GM23338 (cell line): Measurements from ENCODE around the gene LCN12. TPM values are rescaled to one million over a fixed set of nuclear protein-coding genes. Genes with fewer than 3 reads are reported as not detected.

ENCODE experiments used
- ATAC-seq: fragments of 200-7000 bp; cut with Tn5 transposase; 3 replicates; pipeline ENCODE4 v1.9.1; 2020
- DNase-seq: peaks from one replicate; pipeline ENCODE4 v3.0.0-alpha.2; 2015; ENCODE audit warnings: low spot score
- H2AFZ ChIP-seq: fragments of 200-600 bp; sonication (generic); 2 replicates; pipeline ENCODE4 v1.8.0; 2016; ENCODE audit warnings: antibody characterized with exemption, mild to moderate bottlenecking, moderate library complexity
- H3F3A ChIP-seq: fragments of 200-600 bp; sonication (generic); replicated peaks from 2 replicates; pipeline ENCODE4 v1.8.0; 2017; ENCODE audit warnings: antibody characterized with exemption, mixed run types, low read depth
- H3K27ac ChIP-seq: fragments of 200-600 bp; sonication (generic); 2 replicates; pipeline ENCODE4 v1.6.1; 2016; ENCODE audit warnings: low read depth
- H3K27me3 ChIP-seq: fragments of 200-600 bp; sonication (generic); 2 replicates; pipeline ENCODE4 v1.8.0; 2016; ENCODE audit warnings: mild to moderate bottlenecking, mixed run types, moderate library complexity; ENCODE audit not compliant: insufficient read depth
- H3K36me3 ChIP-seq: fragments of 200-600 bp; sonication (generic); 2 replicates; pipeline ENCODE4 v1.8.0; 2016; ENCODE audit warnings: mild to moderate bottlenecking; ENCODE audit not compliant: insufficient read depth
- H3K4me1 ChIP-seq: fragments of 200-600 bp; sonication (generic); 2 replicates; pipeline ENCODE4 v1.8.0; 2016; ENCODE audit warnings: mild to moderate bottlenecking, moderate library complexity; ENCODE audit not compliant: insufficient read depth
- H3K4me2 ChIP-seq: fragments of 200-600 bp; sonication (generic); 2 replicates; pipeline ENCODE4 v1.7.1; 2017; ENCODE audit warnings: mixed run types
- H3K4me3 ChIP-seq: fragments of 200-600 bp; sonication (generic); 2 replicates; pipeline ENCODE4 v1.6.1; 2016; ENCODE audit warnings: mixed run types
- H3K79me2 ChIP-seq: fragments of 200-600 bp; sonication (generic); replicated peaks from 2 replicates; pipeline ENCODE4 v1.8.0; 2017; ENCODE audit warnings: mild to moderate bottlenecking; ENCODE audit not compliant: insufficient read depth
- H3K9me2 ChIP-seq: fragments of 200-600 bp; sonication (generic); 2 replicates; pipeline ENCODE4 v1.8.0; 2017; ENCODE audit not compliant: insufficient read depth
- H4K20me1 ChIP-seq: fragments of 200-600 bp; sonication (generic); replicated peaks from 2 replicates; pipeline ENCODE4 v1.8.0; 2017; ENCODE audit warnings: mild to moderate bottlenecking; ENCODE audit not compliant: insufficient read depth
- H3K27ac Mint-ChIP-seq: 2 replicates; pipeline ENCODE4 v1.8.0; 2020; ENCODE audit warnings: inconsistent platforms, mild to moderate bottlenecking, moderate library complexity, mixed read lengths
- H3K27me3 Mint-ChIP-seq: 3 replicates; pipeline ENCODE4 v1.8.0; 2022; ENCODE audit warnings: low read depth, mild to moderate bottlenecking, moderate library complexity, mixed read lengths, inconsistent platforms; ENCODE audit not compliant: insufficient read depth, poor library complexity
- H3K36me3 Mint-ChIP-seq: 3 replicates; pipeline ENCODE4 v1.8.0; 2021; ENCODE audit warnings: low read depth, mild to moderate bottlenecking, inconsistent platforms, moderate library complexity, mixed read lengths
- H3K4me1 Mint-ChIP-seq: 3 replicates; pipeline ENCODE4 v1.8.0; 2020; ENCODE audit warnings: mild to moderate bottlenecking, inconsistent platforms, mixed read lengths
- H3K4me3 Mint-ChIP-seq: 3 replicates; pipeline ENCODE4 v1.8.0; 2021; ENCODE audit warnings: moderate library complexity, mild to moderate bottlenecking, inconsistent platforms, mixed read lengths
- H3K9me3 Mint-ChIP-seq: 3 replicates; pipeline ENCODE4 v1.8.0; 2020; ENCODE audit warnings: moderate library complexity, mild to moderate bottlenecking, inconsistent platforms, mixed read lengths
- EZH2 ChIP-seq: fragments of 200-600 bp; sonication (generic); IDR thresholded peaks from one replicate; pipeline ENCODE4 v1.8.0; 2017; ENCODE audit warnings: antibody characterized with exemption, mild to moderate bottlenecking, low read depth; ENCODE audit not compliant: unreplicated experiment
- EZH2phosphoT487 ChIP-seq: fragments of 200-600 bp; sonication (generic); IDR thresholded peaks from one replicate; pipeline ENCODE4 v1.8.1; 2018; ENCODE audit warnings: antibody characterized with exemption; ENCODE audit not compliant: unreplicated experiment
- JUNB ChIP-seq: IDR thresholded peaks from one replicate; pipeline ENCODE4 v1.6.1; 2016; ENCODE audit warnings: antibody characterized with exemption; ENCODE audit not compliant: unreplicated experiment
- NANOG ChIP-seq: IDR thresholded peaks from 2 replicates; pipeline ENCODE4 v1.6.1; 2016; ENCODE audit warnings: antibody characterized with exemption, borderline replicate concordance
- POLR2AphosphoS5 ChIP-seq: IDR thresholded peaks from 2 replicates; pipeline ENCODE4 v1.6.1; 2016; ENCODE audit warnings: antibody characterized with exemption, low read depth
- STAT1 ChIP-seq: IDR thresholded peaks from one replicate; pipeline ENCODE4 v1.6.1; 2016; ENCODE audit warnings: antibody characterized with exemption; ENCODE audit not compliant: unreplicated experiment
- ZNF331 ChIP-seq: fragments of 250-450 bp; sonication (Bioruptor Pico); IDR thresholded peaks from 2 replicates; pipeline ENCODE4 v1.5.0; 2020; ENCODE audit warnings: low read depth, mild to moderate bottlenecking, moderate library complexity
- polyA plus RNA-seq: library from polyadenylated mRNA; unstranded; fragments of >200 nt; fragmentation: Nextera tagmentation; extraction: Ambion mirVana; gene quantifications from 2 replicates; pipeline ENCODE4 v1.2.1, GENCODE V29; 2016
- total RNA-seq: library from RNA; depleted of rRNA; stranded (reverse); fragments of >200 nt; shearing (Covaris generic); gene quantifications from 2 replicates; pipeline ENCODE4 v1.2.3, GENCODE V29; 2014
- TF ChIP-seq, protein P1 (sequence below), 2 experiments: fragments of 200-600 bp in 1 of 2; sonication (generic) in 1 of 2; conservative IDR thresholded peaks; 2 replicates each; pipeline versions ENCODE4 v1.5.1 to v1.6.1; 2016 to 2017; ENCODE audit warnings: antibody characterized with exemption in 2 of 2, low read depth in 2 of 2, mild to moderate bottlenecking in 2 of 2, moderate library complexity in 1 of 2
- TF ChIP-seq, protein P2 (sequence below): IDR thresholded peaks from 2 replicates; pipeline ENCODE4 v1.6.1; 2016; ENCODE audit warnings: antibody characterized with exemption

The LCN12 gene
- total and polyA plus RNA-seq, 2 experiments from 2014 or later, result 0.39 to 0.69 TPM

DNA sequence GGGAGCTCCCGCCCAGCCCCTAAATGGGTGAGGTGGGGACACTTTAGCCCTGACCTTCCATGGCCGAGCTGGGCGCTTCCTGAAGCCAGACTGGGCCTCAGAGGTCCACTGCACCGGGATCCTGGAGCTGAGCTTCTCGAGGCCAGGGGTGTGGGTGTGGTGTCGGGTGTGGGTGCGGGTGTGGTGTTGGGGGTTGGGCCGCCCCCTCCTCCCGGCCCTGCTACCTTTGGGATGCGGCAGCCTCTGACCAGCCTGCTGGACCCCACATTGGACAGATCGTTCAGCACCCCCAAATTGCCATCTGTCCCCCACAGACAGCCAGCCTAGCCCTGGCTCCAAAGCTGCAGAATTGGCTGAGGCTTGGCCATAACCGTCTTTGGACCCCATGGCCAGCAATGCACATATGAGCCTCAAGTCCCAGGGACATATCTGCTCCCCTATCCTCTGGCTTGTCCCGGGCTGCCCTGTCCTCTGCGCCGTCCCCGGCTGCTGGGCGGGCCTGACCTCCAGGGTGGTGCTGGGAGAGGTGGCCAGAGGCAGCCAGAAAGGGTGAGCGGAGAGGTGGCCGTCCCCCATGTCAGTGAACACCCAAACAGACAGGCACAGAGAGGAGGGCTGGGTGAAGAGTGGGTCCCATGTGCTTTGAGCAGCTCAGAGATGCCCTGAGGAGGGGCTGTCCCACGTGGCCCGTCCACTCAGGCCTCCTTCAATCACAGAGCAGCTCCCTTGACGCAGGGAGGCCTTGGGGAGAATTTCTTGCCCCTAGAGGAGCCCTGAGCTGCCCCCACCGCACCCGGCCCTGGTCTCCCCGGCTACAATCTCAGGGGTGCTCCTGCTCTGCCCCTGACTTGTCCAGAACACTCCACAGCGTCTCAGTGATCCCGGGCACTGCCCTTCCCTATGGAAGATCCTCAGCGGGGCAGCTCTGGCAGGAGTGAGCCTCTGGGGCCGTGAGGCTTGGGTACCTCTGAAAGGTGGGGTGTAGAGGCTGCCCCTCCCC lies 21.8 kb downstream of the LCN12 start:
- Mint-ChIP-seq H3K9me3 (no peaks in the 10 kb centered on the region), H3K27me3 (peaks cover 7% of the 10 kb centered on the region), H3K36me3 (no peaks in the 10 kb centered on the region), H3K27ac (no peak overlapping the region), H3K4me1 (peaks cover 2% of the 10 kb centered on the region; the same call in 1 of the 3 replicates), H3K4me3 (no peak overlapping the region)
- DNase-seq (no peak), ATAC-seq (no peak)
- H3K4me3 ChIP-seq, result no peak overlapping the region
- H4K20me1 ChIP-seq, result no peaks in the 10 kb centered on the region
- no peaks in the 10 kb centered on the region for H3K9me2 ChIP-seq
- no peak overlapping the region for H3K4me2 ChIP-seq
- H3K36me3 ChIP-seq, result no peaks in the 10 kb centered on the region
- H3K4me1 ChIP-seq, result no peaks in the 10 kb centered on the region
- no peaks in the 10 kb centered on the region for H3F3A ChIP-seq
- no peaks in the 10 kb centered on the region for H3K27me3 ChIP-seq
- TF ChIP-seq, protein P1, sequence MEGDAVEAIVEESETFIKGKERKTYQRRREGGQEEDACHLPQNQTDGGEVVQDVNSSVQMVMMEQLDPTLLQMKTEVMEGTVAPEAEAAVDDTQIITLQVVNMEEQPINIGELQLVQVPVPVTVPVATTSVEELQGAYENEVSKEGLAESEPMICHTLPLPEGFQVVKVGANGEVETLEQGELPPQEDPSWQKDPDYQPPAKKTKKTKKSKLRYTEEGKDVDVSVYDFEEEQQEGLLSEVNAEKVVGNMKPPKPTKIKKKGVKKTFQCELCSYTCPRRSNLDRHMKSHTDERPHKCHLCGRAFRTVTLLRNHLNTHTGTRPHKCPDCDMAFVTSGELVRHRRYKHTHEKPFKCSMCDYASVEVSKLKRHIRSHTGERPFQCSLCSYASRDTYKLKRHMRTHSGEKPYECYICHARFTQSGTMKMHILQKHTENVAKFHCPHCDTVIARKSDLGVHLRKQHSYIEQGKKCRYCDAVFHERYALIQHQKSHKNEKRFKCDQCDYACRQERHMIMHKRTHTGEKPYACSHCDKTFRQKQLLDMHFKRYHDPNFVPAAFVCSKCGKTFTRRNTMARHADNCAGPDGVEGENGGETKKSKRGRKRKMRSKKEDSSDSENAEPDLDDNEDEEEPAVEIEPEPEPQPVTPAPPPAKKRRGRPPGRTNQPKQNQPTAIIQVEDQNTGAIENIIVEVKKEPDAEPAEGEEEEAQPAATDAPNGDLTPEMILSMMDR (conservative IDR thresholded peaks at IDR 0.05; ENCODE audit: low read depth in 2 of 2), result no peak
- no peak for TF ChIP-seq EZH2
- TF ChIP-seq ZNF331 (CRISPR knock-in tag), result no peak
- TF ChIP-seq, protein P2, sequence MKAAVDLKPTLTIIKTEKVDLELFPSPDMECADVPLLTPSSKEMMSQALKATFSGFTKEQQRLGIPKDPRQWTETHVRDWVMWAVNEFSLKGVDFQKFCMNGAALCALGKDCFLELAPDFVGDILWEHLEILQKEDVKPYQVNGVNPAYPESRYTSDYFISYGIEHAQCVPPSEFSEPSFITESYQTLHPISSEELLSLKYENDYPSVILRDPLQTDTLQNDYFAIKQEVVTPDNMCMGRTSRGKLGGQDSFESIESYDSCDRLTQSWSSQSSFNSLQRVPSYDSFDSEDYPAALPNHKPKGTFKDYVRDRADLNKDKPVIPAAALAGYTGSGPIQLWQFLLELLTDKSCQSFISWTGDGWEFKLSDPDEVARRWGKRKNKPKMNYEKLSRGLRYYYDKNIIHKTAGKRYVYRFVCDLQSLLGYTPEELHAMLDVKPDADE, result no peak
- no peaks in the 10 kb centered on the region for H3K79me2 ChIP-seq
- H3K27ac ChIP-seq, result no peak overlapping the region
- no peak overlapping the region for H2AFZ ChIP-seq

GRCh38 chr9:136974817-136975535 lies 22.9 kb downstream of the LCN12 start:
- no peak overlapping the region for H3K4me2 ChIP-seq
- no peaks in the 10 kb centered on the region for H3K9me3 Mint-ChIP-seq
- ATAC-seq (no peak), DNase-seq (no peak)
- no peaks in the 10 kb centered on the region for H4K20me1 ChIP-seq
- H3K36me3 Mint-ChIP-seq, result no peaks in the 10 kb centered on the region
- H3K27me3 ChIP-seq, result no peaks in the 10 kb centered on the region
- no peak overlapping the region for H3K4me3 Mint-ChIP-seq
- H3K27ac Mint-ChIP-seq, result no peak overlapping the region
- no peaks in the 10 kb centered on the region for H3K4me1 ChIP-seq
- H3F3A ChIP-seq, result no peaks in the 10 kb centered on the region
- no peak overlapping the region for H3K27ac ChIP-seq
- H3K4me3 ChIP-seq, result no peak overlapping the region
- H3K36me3 ChIP-seq, result no peaks in the 10 kb centered on the region
- H2AFZ ChIP-seq, result no peak overlapping the region
- H3K9me2 ChIP-seq, result no peaks in the 10 kb centered on the region
- H3K4me1 Mint-ChIP-seq, result peaks cover 2% of the 10 kb centered on the region; the same call in 1 of the 3 replicates
- peaks cover 7% of the 10 kb centered on the region for H3K27me3 Mint-ChIP-seq
- no peaks in the 10 kb centered on the region for H3K79me2 ChIP-seq
- TF ChIP-seq STAT1, result no peak
- no peak for TF ChIP-seq NANOG
- TF ChIP-seq, protein P2, result no peak
- TF ChIP-seq EZH2phosphoT487, result no peak
- no peak for TF ChIP-seq EZH2
- TF ChIP-seq, protein P1 (conservative IDR thresholded peaks at IDR 0.05; ENCODE audit: low read depth in 2 of 2), result no peak
- no peak for TF ChIP-seq JUNB
- TF ChIP-seq POLR2AphosphoS5, result no peak
